ENCODE measurements around the gene ANKRD27. TPM values are rescaled to one million over a fixed set of nuclear protein-coding genes. Genes with fewer than 3 reads are reported as not detected.

The ANKRD27 gene
- total RNA-seq, 1 donor from 2014 or later = 22.6 TPM

GRCh38 chr19:32691952-32692726 is 17.2 kb upstream of the ANKRD27 start:
- intact Hi-C loops (cut with DNase I) = no loop called here
- DNase-seq = peak; percentile 86
- ATAC-seq (ENCODE audit: poor library complexity) = peak; percentile 74

DNA sequence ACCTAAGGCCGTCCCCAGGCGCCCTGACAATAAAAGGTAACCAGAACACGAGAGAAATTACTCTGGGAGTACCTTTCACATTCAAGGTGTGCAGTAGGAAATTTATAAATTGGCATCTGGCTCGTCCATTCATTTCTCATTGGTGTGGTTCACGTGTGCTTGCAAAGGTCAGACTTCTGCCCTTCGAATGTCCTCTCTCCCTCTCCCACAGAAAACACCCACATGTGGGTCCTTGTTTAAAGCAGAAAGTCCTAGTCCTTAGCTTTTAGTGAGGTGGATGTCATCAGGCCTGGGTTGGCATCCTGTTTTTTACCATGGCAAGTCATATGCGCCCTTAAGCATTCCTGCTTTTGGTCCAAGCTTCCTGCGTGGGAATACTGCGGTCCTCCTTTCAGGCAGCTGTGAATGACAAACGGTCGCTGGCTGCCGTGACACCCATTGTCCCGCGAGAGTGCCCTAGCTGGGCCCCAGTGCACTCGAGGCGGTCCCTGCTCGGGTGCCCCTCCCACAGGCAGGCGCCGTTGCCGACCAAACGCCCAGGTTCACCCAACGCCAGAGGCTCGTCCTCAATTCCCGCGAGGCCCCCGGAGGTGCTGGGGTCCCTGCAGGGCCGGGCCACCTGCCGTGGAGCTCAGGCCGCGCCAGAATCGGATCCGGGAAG is 16.4 kb upstream of the ANKRD27 start, which contains the start of gene NUDT19:
NUDT19 (plus strand) TSS at position 531 of the 661 bp plus-strand sequence. CDS start 140 bp downstream, outside the sequence.
- ATAC-seq (ENCODE audit: poor library complexity) (peak; percentile 95), DNase-seq (peak; percentile 93)
- intact Hi-C loops (cut with DNase I) = no loop called here

GRCh38 chr19:32688311-32688710 is 13.3 kb upstream of the ANKRD27 start:
- ATAC-seq (ENCODE audit: poor library complexity) (no peak), DNase-seq (peak; percentile 48)
- intact Hi-C loops (cut with DNase I) = no loop called here

- intact Hi-C loops (cut with DNase I) = no loop called here
- ATAC-seq (ENCODE audit: poor library complexity) = no peak
- DNase-seq = no peak
Measured at GRCh38 chr19:32687681-32688080, 12.7 kb upstream of the ANKRD27 start.

- ATAC-seq (ENCODE audit: poor library complexity) (no peak), DNase-seq (no peak)
- intact Hi-C loops (cut with DNase I) = no loop called here
Measured at GRCh38 chr19:32686847-32687475, 12.0 kb upstream of the ANKRD27 start.

GRCh38 chr19:32682317-32682716 is 7.3 kb upstream of the ANKRD27 start:
- intact Hi-C loops (cut with DNase I) = no loop called here
- DNase-seq (no peak), ATAC-seq (ENCODE audit: poor library complexity) (no peak)

DNA sequence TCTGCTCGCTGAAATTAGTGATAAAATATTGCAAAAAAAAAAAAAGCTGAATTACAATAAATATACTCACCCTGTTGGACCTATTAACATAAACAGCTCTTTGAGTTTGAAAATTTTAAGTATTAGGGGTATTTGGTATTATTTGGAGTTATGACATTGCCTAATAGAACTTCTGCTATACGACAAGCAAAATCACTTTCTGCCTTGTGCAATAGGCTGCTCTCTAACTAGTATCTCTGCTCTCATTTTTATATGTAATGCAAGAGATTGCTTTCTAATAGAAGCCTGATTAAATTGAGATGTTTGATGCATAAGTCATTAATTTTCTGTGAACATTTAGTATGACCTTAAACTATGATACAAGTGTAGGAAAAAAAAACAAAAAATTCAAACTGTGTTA is 6.0 kb upstream of the ANKRD27 start:
- ATAC-seq (ENCODE audit: poor library complexity) (no peak), DNase-seq (no peak)
- intact Hi-C loops (cut with DNase I) = no loop called here

- intact Hi-C loops (cut with DNase I) = loop anchor here (10.0 kb wide), 1 partner anchor 93 kb away; the partner anchor contains the start of gene PDCD5
- DNase-seq = no peak
- ATAC-seq (ENCODE audit: poor library complexity) = no peak
Measured at GRCh38 chr19:32677657-32678056, 2.7 kb upstream of the ANKRD27 start.

DNA sequence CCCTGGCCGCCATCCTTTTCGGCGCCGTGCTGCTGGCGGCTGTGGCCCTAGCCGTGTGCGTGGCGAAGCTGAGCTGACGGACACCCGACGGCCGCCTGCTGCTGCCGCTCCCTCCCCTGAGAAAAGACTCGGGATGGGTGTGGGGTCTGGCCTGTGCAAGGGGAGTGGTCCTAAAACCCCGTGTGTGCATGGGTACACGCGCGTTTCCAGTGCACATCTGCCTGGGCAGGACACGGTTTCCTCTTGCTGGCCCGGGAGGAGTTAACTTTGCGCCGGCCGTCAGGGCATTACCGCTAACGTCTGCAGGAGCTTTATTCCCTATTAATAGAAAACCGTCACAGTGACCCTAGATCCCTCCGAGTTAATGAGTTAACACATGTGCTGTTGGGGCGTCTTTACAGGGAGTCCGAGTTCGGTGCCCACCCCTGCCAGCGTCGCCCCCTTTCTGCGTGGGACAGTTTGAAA is 1.9 kb upstream of the ANKRD27 start:
- ATAC-seq (ENCODE audit: poor library complexity) (no peak), DNase-seq (no peak)
- intact Hi-C loops (cut with DNase I) = loop anchor here (10.0 kb wide), 1 partner anchor 92 kb away; the partner anchor contains the start of gene PDCD5

DNA sequence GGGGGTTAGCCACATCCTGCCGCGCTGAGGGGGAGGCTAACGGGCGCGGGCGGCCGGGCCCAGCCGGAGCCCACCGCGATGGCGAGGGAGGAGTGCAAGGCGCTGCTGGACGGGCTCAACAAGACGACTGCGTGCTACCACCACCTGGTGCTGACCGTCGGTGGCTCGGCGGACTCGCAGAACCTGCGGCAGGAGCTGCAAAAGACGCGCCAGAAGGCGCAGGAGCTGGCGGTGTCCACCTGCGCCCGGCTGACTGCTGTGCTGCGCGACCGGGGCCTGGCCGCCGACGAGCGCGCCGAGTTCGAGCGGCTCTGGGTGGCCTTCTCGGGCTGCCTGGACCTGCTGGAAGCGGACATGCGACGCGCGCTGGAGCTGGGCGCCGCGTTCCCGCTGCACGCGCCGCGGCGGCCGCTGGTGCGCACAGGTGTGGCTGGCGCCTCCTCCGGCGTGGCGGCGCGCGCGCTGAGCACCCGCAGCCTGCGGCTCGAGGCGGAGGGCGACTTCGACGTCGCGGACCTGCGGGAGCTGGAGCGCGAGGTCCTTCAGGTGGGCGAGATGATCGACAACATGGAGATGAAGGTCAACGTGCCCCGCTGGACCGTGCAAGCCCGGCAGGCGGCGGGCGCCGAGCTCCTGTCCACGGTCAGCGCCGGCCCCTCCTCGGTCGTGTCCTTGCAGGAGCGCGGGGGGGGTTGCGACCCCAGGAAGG is 1.4 kb upstream of the ANKRD27 start:
- peak; percentile 18 for ATAC-seq (ENCODE audit: poor library complexity)
- DNase-seq = peak; percentile 50
- intact Hi-C loops (cut with DNase I) = loop anchor here (10.0 kb wide), 1 partner anchor 92 kb away; the partner anchor contains the start of gene PDCD5

GRCh38 chr19:32675720-32676185 is 773 bp upstream of the ANKRD27 start, which contains the start of gene RGS9BP:
Gene RGS9BP (plus strand): TSS chr19:32675848. CDS start chr19:32676264, 416 bp downstream.
- ATAC-seq (ENCODE audit: poor library complexity) (peak; percentile 85), DNase-seq (peak; percentile 94)
- intact Hi-C loops (cut with DNase I) = loop anchor here (10.0 kb wide), 1 partner anchor 91 kb away; the partner anchor contains the start of gene PDCD5

GRCh38 chr19:32674153-32674930 is 638 bp downstream of the ANKRD27 start:
- ATAC-seq (ENCODE audit: poor library complexity) (no peak), DNase-seq (no peak)
- intact Hi-C loops (cut with DNase I) = loop anchor here (10.0 kb wide), 1 partner anchor 90 kb away; the partner anchor contains the start of gene PDCD5

GRCh38 chr19:32673573-32673972 is 1.4 kb downstream of the ANKRD27 start:
- intact Hi-C loops (cut with DNase I) = loop anchor here (10.0 kb wide), 1 partner anchor 89 kb away; the partner anchor contains the start of gene PDCD5
- no peak for DNase-seq
- no peak for ATAC-seq (ENCODE audit: poor library complexity)

GRCh38 chr19:32672841-32673240 is 2.1 kb downstream of the ANKRD27 start:
- ATAC-seq (ENCODE audit: poor library complexity) (no peak), DNase-seq (no peak)
- intact Hi-C loops (cut with DNase I) = loop anchor here (10.0 kb wide), 1 partner anchor 88 kb away; the partner anchor contains the start of gene PDCD5

DNA sequence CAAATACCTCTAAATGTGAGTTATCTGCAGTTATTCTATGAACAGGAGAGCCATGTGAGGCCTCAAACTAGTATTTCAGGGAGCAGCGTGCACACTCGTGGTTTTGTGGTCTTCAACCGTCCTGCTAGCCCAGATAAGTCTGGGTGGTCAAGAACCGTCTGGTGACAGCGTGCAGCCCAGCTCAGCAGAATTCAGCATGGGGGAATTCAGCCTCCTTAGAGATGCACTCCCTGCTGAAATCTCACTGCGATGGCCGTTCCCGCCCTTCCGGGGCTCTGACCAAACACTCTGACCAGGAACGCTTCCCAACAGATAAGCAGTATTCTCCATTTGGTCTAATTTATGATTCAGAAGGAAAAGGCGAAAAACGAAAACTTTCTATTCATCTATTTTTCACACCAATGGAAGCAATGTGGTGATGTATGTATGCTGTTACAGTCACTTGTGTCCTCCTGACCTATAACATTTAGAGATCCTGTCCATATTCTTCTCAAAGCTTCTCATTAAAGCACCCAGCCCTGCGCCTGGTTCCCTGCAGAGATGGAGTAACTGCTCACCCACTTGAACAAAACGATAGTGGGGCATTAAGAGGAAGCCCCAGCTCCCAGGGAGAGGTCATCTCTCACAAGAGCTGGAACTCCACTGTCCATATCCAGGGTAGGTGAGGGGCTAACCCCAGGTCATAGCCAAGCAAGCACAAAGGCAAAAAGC is 2.9 kb downstream of the ANKRD27 start:
- DNase-seq = no peak
- intact Hi-C loops (cut with DNase I) = loop anchor here (10.0 kb wide), 1 partner anchor 87 kb away; the partner anchor contains the start of gene PDCD5
- no peak for ATAC-seq (ENCODE audit: poor library complexity)

GRCh38 chr19:32669310-32669709 is 5.7 kb downstream of the ANKRD27 start:
- no peak for DNase-seq
- ATAC-seq (ENCODE audit: poor library complexity) = no peak
- intact Hi-C loops (cut with DNase I) = no loop called here

DNA sequence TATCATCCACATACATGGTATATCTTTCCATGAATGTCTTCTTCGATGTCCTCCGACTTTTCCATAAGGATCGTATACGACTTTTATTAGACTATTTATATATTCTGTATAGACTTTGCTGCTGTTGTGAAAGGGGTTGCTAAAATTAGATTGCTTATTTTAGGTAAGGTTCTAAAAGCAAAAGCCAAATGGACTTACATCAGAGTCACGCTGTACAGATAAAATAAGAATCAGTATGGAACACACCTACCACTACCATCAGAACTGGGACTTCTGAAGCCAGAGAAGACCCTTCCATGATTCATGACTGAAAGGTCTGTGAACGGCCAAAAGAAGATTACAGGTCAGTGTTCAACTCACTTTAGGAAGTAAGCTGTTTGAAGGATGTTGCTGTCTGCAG is 8.9 kb downstream of the ANKRD27 start:
- ATAC-seq (ENCODE audit: poor library complexity) (peak; percentile 77), DNase-seq (no peak)
- intact Hi-C loops (cut with DNase I) = no loop called here
